GM18868 (cell line): ENCODE measurements around the gene ARMC7.
"Not testable (repeated sequence)": the region's sequence is repeated elsewhere in the genome, so short reads cannot be mapped to it uniquely, and the experiment has no call there.

Experiments
- ATAC-seq: cut with Tn5 transposase; IDR thresholded peaks from one replicate; pipeline ENCODE4 v1.9.1; 2021; ENCODE audit warnings: mild to moderate bottlenecking, moderate library complexity; ENCODE audit not compliant: unreplicated experiment

Gene ARMC7

DNA sequence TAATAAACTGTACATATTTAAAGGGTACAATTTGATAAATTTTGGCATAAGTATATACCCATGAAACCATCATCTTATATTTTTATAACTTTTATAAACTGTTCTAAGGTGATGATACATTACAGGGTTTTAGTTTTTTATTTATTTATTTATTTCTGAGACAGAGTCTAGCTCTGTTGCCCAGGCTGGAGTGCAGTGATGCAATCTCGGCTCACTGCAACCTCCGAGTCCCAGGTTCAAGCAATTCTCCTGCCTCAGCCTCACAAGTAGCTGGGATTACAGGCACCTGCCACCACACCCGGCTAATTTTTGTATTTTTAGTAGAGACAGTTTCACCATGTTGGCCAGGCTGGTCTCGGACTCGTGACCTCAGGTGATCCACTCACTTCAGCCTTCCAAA, 18.2 kb downstream of the ARMC7 start:
- ATAC-seq: not testable (repeated sequence)

DNA sequence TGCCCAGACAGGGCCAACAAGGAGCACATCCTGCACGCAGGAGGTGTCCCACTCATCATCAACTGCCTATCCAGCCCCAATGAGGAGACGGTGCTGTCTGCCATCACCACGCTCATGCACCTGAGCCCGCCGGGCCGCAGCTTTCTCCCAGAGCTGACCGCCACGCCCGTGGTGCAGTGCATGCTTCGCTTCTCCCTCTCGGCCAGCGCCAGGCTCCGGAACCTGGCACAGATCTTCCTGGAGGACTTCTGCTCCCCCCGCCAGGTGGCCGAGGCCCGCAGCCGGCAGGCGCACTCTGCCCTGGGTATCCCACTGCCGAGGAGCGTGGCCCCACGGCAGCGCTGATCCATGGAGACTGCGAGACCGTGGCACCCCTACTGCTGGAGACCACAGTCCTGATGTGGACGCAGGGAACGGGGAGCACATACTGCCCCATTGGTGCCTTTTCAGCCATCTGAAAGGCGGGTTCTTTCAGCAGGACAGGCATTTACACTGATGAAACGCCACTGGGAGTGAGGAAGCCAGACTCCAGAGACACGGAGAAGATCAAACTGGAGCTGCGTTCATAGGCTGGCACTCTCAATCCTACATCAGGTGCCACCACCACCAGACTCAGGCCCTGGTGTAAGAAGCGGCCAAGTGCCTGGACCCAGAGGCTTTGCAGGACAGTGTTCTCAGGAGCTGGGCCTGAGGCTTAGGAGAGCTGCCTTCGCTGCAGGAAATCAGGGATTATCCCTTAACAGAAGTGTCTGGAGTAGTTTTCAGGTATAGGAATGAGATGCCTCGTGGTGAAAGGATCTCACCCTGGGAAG, 19.1 kb downstream of the ARMC7 start:
- no peak for ATAC-seq

DNA sequence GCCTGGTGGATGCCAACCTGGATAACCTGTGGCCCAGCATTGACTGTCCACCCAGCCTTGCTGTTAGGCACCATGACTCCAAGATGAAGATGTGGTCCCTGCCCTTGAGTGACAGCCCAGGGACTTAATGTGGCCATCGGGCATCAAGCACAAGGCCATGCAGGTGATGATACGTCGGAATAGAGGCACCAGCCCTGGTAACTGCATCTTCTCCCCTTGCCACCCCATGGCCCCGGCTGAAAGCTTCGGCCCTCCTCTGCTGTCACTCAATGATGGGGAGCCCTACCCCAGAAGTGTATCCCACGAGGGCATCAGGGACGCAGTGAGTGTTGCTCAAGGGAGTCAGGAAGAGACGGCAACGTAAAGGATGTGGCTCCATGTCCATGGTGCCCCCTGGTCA, 19.8 kb downstream of the ARMC7 start:
- no peak for ATAC-seq

DNA sequence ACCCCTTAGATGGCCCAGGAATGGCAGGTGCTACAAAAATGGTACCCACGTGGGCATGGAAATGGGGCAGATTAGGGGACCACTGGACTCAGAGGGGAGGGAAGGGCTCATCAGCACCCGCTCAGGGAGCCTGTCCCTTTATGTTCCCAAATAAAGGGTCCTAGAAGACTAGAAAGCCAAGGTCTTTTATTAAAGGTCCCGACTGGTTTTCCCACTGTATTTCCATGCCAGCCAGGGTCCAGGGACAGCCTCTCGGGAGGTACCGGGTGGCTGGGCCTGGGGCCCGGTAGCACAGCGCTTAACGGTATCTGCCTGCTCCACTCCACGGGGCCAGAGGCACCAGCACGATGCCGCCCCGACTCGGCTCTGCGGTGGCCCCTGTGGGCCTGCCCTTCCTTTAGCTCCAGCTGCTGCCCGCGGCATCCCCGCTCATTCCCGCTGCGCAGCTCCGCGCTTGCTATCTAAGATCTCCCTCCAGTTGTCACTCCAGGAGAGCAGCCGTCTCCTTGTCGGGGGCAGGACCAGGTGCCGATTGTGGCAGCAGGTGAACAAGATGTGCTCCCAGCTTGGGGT, 20.4 kb downstream of the ARMC7 start:
- no peak for ATAC-seq

DNA sequence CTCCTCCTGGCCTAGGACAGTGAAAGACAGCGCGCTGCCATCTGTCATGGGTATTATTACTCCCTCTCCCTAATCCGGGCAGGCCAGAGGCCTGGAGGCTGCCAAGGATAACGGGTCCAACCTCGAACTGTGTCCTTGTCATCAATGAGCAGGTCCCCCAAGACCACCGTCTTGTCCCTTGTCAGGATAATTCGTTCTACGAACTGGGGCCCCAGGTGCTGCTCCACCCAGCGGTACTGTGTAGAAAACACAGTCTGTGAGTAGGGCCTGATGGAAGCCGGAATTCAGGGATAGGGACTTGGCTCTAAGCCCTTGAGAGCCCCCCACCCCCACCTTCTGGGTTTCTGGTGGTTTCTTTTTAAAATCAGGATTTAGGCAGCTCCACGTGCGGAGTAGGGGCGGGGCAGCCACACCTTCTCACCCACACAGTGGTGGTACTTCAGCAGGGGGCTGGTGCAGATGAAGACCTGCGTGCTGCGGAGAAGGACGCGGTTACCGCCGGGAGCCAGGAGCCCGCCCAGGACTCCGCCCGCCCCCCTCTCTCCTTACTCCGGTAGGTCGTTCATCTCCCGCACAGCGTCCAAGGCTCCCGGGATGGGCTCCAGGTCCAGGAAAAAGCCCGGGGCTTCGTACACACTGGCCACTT, 21.0 kb downstream of the ARMC7 start:
- peak; percentile 15 for ATAC-seq

DNA sequence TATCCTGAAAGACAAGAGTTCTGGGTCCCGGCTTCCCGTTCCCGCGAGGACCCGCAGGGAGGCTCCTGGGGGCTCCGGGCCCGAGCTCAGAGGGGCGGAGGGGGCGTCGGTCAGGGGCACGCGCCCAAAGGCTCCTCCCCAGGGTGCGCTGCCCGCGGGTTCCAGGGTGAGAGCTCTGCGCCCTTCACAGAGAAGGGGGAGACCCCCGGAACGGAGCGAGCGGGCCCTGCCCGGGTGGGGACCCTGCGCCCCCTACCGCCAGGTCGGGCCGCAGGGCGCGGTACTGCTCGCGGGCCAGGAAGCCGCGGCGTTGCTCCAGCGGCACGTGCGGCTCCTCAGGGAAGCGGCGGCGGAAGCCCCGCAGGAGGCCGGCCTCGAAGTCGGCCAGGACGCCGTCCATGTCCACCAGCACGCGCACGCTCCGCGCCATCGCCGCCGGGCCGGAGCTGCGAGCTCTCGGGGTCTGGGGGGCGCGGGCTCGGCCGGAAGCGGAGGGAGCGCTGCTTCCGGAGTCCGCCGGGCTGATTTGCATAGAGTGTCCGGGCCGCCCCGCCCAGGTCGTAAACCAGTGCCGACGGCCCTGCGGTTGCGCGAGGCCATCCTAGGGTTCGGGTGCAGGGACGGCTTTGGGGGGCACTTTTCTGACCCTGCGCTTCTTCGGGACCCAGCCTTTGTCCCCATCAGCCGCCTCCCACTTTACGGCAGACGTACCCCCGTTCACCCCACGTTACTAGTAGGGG, 21.7 kb downstream of the ARMC7 start, which contains the start of gene NT5C:
TSS of gene NT5C (minus strand) at position 465 of the 740 bp plus-strand sequence. CDS start at position 430, 35 bp downstream.
- ATAC-seq: peak; percentile 83

DNA sequence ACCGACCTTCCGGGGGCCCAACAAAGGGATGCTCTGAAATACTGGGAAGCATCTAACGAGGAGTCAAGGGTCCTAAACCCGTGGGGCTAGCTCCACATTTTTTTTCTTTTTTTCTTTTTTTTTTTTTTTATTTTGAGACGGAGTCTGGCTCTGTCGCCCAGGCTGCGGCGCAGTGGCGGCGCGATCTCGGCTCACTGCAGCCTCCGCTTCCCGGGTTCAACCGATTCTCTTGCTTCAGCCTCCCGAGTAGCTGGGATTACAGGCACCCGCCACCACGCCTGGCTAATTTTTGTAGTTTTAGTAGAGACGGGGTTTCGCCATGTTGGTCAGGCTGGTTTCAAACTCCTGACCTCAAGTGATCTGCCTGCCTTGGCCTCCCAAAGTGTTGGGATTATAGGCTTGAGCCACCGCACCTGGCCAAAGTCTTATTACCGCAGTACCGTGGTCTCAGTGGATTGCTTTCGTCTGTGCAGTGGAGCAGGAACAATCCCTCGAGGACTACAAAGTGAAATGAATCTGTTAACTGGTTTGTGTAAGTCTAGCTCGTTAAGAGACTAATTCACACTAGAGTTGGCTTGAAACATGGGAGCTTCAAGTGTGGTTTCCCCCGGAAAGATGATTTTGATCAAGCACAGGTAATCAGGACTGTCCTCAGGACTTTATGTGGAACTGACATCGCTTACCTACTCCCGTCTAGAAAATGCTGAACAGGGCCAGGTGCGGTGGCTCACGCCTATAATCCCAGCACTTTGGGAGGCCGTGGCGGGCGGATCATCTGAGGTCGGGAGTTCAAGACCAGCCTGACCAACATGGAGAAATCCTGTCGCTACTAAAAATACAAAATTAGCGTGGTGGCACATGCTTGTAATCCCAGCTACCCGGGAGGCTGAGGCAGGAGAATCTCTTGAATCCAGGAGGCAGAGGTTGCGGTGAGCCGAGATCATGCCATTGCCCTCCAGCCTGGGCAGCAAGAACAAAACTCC, 22.5 kb downstream of the ARMC7 start:
- ATAC-seq: not testable (repeated sequence)

DNA sequence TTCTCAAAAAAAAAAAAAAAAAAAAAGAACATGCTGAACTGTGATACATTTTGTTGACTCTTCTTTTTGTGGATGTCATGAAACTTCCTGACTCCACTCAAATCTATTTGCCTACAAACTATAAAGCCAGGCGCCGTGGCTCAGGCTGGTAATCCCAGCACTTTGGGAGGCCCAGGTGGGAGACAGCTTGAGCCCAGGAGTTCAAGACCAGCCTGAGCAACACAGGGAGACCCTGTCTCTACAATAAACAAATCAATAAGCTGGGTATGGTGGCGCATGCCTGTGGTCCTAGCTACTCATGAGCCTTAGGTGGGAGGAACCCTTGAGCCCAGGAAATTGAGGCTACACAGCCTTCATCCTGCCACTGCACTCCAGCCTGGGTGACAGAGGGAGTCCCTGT, 23.2 kb downstream of the ARMC7 start:
- no peak for ATAC-seq

DNA sequence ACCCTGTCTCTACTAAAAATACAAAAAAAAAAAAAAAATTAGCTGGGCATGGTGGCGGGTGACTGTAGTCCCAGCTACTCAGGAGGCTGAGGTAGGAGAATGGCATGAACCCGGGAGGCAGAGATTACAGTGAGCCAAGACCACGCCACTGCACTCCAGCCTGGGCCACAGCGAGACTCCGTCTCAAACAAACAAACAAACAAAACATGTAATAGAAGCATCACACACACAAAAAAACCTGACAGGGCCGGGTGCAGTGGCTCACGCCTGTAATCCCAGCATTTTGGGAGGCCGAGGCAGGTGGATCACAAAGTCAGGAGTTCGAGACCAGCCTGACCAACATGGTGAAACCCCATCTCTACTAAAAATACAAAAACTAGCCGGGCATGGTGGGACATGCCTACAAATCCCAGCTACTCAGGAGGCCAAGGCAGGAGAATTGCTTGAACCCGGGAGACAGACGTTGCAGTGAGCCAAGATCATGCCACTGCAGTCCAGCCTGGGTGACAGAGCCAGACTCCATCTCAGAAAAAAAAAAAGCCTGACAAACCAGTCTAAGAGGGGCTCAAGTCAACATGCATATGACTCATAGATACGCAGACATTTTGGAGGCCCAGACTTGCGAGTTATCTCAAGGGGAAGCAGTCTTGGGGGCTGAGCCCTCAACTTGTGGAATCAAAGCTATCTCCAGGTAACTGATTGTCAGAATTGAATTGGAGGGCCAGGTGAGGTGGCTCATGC, 24.0 kb downstream of the ARMC7 start:
- ATAC-seq: not testable (repeated sequence)

DNA sequence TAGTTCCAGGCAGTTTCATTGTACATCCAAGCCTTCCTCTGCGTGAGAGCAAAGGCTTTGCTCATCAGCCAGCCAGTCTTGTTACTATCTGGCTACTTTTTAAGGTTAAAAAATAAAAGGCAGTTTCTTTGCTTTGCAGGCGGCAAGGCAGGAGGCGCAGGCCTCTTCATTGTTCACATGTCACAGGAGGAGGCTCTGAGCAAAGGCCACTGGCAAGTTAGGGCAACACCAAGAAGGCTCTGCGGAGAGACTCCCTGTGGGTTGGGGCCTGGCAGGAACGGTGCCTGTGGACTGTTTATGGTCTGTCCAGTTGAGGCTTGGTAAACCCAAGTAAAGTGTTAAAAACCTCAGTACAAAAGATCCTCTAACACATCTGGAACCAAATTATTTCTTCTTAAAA, 25.7 kb downstream of the ARMC7 start:
- ATAC-seq: no peak

DNA sequence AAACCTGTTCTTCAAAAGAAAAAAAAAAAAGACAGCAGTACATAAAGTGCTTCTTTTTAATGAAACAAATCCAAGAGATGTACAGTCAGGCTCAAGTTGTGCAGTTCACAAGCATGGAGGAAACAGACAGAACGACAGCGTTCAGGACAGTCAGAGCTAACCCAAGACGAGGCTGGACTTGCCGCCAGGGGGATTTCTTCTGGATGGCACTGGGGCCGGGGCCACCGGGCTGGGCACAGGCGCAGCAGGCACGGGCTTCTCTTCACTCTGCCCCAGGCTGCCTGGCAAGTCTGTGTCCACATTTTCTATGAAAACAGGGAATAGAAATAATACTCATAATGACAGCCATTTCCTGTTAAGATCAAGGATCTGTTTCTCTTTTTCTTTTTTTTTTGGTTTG, 26.2 kb downstream of the ARMC7 start:
- ATAC-seq: no peak

DNA sequence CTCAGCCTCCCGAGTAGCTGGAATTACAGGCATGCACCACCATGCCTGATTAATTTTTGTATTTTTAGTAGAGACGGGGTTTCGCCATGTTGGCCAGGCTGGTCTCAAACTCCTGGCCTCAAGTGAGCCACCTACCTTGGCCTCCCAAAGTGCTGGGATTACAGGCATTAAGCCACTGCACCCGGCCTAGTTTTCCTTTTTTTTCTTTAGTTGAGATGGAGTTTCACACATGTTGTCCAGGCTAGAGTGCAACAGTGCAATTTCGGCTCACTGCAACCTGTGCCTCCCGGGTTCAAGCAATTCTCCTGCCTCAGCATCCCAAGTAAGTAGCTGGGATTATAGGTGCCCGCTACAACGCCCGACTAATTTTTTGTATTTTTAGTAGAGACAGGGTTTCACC, 28.0 kb downstream of the ARMC7 start:
- not testable (repeated sequence) for ATAC-seq

DNA sequence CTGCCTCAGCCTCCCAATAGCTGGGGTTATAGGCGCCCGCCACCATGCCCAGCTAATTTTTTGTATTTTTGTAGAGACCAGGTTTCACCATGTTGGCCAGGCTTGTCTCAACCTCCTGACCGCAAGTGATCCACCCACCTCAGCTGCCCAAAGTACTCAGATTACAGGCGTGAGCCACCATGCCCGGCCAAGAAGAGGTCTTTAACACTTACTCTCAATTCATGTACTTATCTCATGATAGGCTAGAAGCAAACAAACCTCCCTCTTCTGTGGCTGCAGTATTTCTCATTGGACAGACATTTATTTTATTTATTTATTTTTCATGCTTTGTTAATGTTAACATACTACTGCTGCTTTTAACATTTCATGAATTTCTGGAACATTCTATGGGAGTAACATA, 28.8 kb downstream of the ARMC7 start:
- no peak for ATAC-seq

DNA sequence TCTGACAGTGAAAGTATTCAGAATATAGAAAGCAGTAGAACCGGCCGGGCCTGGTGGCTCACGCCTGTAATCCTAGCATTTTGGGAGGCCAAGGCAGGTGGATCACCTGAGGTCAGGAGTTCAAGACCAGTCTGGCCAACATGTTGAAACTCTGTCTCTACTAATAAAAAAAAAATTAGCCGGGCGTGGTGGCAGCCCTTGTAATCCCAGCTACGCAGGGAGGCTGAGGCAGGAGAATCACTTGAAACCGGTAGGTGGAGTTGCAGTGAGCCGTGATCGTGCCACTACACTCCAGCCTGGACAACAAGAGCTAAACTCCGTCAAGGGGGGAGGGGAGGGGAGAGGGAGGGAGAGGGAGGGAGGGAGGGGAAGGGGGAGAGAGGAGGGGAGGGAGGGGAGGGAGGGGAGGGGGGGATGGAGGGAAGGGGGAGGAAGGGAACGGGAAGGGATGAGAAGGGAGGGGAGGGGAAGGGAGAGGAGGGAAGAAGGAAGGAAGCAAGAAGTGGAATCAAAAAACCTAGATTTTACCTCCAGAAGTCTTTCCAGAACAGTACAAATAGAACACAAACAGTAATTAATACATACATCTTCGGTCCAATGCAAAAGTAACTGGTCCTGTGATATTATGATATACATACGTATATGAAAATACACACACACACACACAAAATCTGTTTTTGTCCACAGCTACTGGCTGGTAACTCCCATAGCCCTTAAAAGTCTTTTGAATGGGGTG, 32.6 kb downstream of the ARMC7 start:
- ATAC-seq: no peak

DNA sequence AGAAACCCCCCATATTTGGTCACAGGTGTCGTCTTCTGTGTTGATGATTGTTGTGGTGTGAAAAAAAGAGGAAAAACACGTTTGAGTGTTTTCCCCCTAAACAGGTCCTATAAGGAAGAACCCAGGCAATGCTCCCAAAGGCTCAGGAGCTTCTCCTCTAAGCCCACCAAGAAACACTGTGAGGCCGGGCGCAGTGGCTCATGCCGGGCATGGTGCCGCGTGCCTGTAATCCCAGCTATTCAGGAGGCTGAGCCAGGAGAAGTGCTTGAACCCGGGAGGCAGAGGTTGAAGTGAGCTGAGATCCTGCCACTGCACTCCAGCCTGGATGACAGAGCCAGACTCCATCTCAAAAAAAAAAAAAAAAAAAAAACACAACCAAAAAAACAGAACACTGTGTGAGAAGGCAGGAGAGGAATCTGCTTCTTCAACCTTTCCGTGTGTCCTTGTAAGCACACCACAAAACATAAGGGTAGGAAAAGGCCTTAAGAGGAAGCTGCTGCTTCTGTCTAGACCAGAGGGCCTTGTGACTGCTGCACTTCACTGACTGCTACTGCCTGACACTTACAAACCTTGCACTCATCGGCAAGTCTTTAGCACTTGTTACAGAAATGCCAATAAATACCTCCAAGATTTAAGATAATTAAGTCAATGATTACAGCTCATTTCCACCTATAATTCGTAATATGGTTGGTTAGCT, 35.2 kb downstream of the ARMC7 start:
- no peak for ATAC-seq

DNA sequence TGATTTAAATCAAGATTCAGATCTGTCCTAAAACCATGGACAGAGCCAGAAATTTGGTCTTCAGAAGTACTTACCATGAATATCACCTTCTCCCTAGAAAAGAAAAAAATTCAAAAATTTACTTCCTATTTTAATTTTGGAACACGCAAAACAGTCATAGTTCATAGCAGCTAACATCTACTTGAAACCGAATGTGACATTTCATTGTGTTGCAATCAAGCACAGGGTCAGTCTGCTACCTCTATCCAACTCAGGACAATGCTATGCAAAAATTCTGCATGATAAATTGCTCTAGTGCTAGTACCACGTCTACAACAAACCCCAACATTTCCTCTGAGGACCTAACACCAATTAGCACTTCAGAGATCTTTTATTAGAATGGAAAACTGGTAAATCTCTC, 36.8 kb downstream of the ARMC7 start:
- ATAC-seq: no peak

DNA sequence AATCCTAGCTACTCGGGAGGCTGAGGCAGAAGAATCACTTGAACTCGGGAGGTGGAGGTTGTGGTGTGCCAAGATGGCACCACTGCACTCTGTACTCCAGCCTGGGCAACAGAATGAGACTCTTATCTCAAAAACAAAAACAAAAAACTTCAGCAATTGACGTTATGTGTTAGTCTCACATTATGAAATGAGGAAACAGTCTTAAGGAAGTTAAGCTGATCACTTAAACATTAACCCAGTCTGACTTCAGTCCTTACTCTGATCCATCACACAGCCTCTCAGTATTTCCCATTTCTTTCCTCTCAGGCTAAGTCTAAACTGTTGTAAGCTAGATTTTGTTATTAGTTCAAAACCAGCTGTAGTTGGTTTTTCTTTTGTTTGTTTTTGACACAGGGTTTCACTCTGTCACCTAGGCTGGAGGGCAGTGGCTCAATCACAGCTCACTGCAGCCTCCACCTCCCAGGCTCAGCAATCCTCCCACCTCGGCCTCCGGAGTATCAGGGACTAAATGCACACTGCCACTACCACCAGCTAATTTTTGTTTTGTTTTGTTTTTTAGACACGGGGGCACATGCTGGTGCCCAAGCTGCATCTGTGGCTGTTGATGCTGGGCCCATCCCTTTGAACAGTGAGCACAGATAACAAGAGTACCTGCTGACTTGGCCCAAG, 38.2 kb downstream of the ARMC7 start:
- ATAC-seq: no peak

DNA sequence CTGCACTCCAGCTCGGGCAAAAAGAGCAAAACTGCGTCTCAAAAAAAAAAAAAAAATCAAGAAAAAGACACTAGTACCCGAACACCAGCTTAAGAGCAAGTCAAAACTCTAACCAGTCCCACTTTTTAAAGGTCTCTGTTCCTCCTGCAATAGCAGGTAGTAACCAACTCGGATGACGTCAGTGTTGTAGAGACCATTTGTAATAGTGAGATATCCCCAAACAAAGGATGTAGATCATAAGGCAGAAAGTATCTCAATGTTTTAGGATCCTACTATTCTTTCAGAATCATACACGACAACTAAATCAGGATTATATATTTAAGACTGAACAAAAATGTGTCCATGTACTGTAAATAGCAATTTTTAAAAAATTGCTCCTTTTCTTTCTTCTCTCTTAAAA, 42.2 kb downstream of the ARMC7 start:
- no peak for ATAC-seq
